Stimulated activated naive B cell treated with anti-CD40 and anti-IgM and Interleukin-4, amounts not matched to agents 10 μg/mL and 1 μg/mL and 100 μg/mL, for 72 hours (primary cell): ENCODE measurements around the gene THBS3.
A peak's percentile ranks its signal among the peaks of the same experiment; 100 is the strongest.
"Not testable (repeated sequence)": the region's sequence is repeated elsewhere in the genome, so short reads cannot be mapped to it uniquely, and the experiment has no call there.

ENCODE experiments used
- ATAC-seq, 2 donors: fragments of 150-1000 bp; cut with Tn5 transposase; replicated peaks; 2 replicates each; pipeline ENCODE4 v1.10.0; 2021; ENCODE audit warnings: moderate library complexity in 1 of 2
- DNase-seq: peaks from one replicate; pipeline ENCODE4 v3.0.0; 2021
- H3K27ac Mint-ChIP-seq: one replicate; pipeline ENCODE4 v1.8.0; 2022; ENCODE audit warnings: mild to moderate bottlenecking, mixed read lengths
- H3K27me3 Mint-ChIP-seq, 2 donors: one replicate each; pipeline ENCODE4 v1.8.0; 2022; ENCODE audit warnings: mixed read lengths in 2 of 2
- H3K36me3 Mint-ChIP-seq, 2 donors: one replicate each; pipeline ENCODE4 v1.8.0; 2022; ENCODE audit warnings: mixed read lengths in 2 of 2, mild to moderate bottlenecking in 1 of 2
- H3K4me1 Mint-ChIP-seq, 2 donors: one replicate each; pipeline ENCODE4 v1.8.0; 2022; ENCODE audit warnings: mixed read lengths in 2 of 2, mild to moderate bottlenecking in 1 of 2
- H3K4me3 Mint-ChIP-seq, 2 donors: one replicate each; pipeline ENCODE4 v1.8.0; 2022; ENCODE audit warnings: mild to moderate bottlenecking in 2 of 2, mixed read lengths in 2 of 2, moderate library complexity in 1 of 2
- H3K9me3 Mint-ChIP-seq, 2 donors: one replicate each; pipeline ENCODE4 v1.8.0; 2022; ENCODE audit warnings: mixed read lengths in 2 of 2, mild to moderate bottlenecking in 1 of 2

The THBS3 gene

DNA sequence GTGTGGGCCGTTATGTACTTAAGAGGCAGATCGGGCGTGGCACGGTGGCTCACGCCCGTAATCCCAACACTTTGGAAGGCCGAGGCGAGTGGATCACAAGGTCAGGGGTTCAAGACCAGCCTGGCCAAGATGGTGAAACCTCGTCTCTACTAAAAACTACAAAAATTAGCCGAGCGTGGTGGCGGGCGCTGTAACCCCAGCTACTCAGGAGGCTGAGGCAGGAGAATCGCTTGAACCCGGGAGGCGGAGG, 13.8 kb downstream of the THBS3 start:
- H3K27me3 Mint-ChIP-seq, DNase-seq, H3K9me3 Mint-ChIP-seq, ATAC-seq: not testable (repeated sequence)
- Mint-ChIP-seq H3K27ac (peak overlapping the region; percentile 89), H3K36me3 (peaks cover 2 to 13% of the 10 kb centered on the region in 2 donors), H3K4me3 (peak overlapping the region; percentile 85 to 87), H3K4me1 (peaks cover 22 to 27% of the 10 kb centered on the region in 2 donors)

- peak overlapping the region; percentile 89 for H3K27ac Mint-ChIP-seq
- ATAC-seq (peak; percentile 78 to 83), DNase-seq (peak; percentile 79)
- peak overlapping the region; percentile 85 to 87 for H3K4me3 Mint-ChIP-seq
- no peaks in the 10 kb centered on the region for H3K9me3 Mint-ChIP-seq
- peaks cover 0 to 5% of the 10 kb centered on the region in 2 donors for H3K27me3 Mint-ChIP-seq
- peaks cover 22 to 27% of the 10 kb centered on the region in 2 donors for H3K4me1 Mint-ChIP-seq
- H3K36me3 Mint-ChIP-seq, result peaks cover 2 to 13% of the 10 kb centered on the region in 2 donors
Observed at GRCh38 chr1:155193275-155193990, 14.3 kb downstream of the THBS3 start.

DNA sequence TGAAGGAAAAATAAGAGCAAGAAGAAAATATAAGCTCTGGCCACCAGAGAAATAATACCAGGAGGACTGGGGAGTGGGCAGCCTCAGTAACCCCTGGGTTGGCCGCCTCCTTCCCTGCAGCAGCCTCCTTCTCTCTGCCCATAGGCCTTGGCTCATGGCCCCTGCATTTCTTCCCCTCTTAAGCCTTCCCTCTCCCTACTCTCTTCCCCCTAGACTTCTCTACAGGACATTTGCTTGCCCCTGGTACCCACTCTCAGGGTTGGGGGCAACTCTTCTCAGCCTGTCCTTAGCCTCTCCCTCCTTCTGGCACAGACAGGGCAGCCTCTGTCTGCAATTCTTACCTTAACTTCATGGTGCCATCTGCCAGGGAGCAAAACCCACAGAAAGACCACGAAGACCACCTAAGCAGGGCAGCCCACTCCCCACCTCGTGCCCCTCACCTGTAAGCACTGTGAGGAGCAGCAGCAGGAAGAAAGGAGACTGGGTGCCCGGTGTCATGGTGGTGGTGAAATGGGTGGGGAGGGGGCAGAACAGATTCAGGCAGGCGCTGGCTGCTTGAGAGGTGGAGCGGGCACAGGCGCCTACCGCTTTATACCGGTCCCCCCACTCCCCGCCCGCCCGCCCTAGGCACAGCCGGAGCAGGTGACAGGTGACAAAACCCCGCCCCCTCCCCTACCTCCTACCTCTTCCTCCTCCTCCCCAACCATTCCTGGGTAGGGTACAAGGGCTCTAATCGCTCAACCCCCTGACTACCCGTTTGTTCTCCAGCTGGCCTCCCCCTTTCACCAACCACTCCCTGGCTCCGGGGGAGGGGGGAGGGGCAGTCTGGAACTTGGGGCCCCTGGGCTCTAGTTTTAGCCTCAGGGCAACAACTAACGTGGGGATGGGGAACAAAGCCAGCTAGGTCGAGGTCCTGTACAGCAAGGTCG, 15.1 kb downstream of the THBS3 start:
- DNase-seq (no peak), ATAC-seq (no peak)
- Mint-ChIP-seq H3K4me1 (peaks cover 24 to 27% of the 10 kb centered on the region in 2 donors), H3K27ac (peak overlapping the region; percentile 16), H3K9me3 (no peaks in the 10 kb centered on the region), H3K36me3 (peaks cover 2 to 6% of the 10 kb centered on the region in 2 donors), H3K4me3 (peak overlapping the region in 1 of 2 donors; percentile 85), H3K27me3 (peaks cover 0 to 5% of the 10 kb centered on the region in 2 donors)

DNA sequence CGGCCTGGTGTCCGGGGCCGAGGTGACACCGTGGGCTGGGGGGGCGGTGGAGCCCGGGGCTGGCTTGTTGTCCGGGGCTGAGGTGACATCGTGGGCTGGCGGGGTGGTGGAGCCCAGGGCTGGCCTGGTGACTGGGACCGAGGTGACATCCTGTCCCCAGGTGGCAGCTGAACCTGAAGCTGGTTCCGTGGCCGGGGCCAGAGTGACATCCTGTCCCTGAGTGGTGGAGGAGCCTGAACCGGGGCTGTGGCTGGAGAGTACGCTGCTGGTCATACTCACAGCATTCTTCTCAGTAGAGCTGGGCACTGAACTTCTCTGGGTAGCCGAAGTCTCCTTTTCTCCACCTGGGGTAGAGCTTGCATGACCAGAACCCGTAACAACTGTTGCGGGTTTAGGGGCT, 15.8 kb downstream of the THBS3 start:
- H3K36me3 Mint-ChIP-seq, result peaks cover under 1 to 4% of the 10 kb centered on the region in 2 donors
- no peaks in the 10 kb centered on the region for H3K9me3 Mint-ChIP-seq
- DNase-seq (no peak), ATAC-seq (no peak)
- H3K27ac Mint-ChIP-seq, result peak overlapping the region; percentile 37
- peaks cover 0 to 5% of the 10 kb centered on the region in 2 donors for H3K27me3 Mint-ChIP-seq
- peaks cover 27% of the 10 kb centered on the region in 2 donors for H3K4me1 Mint-ChIP-seq
- no peak overlapping the region for H3K4me3 Mint-ChIP-seq

- H3K27ac Mint-ChIP-seq, DNase-seq, H3K27me3 Mint-ChIP-seq, H3K4me3 Mint-ChIP-seq, ATAC-seq, H3K36me3 Mint-ChIP-seq, H3K9me3 Mint-ChIP-seq: not testable (repeated sequence)
- peaks cover 33% of the 10 kb centered on the region in 2 donors for H3K4me1 Mint-ChIP-seq
Observed at GRCh38 chr1:155189926-155190325, 17.8 kb downstream of the THBS3 start.

DNA sequence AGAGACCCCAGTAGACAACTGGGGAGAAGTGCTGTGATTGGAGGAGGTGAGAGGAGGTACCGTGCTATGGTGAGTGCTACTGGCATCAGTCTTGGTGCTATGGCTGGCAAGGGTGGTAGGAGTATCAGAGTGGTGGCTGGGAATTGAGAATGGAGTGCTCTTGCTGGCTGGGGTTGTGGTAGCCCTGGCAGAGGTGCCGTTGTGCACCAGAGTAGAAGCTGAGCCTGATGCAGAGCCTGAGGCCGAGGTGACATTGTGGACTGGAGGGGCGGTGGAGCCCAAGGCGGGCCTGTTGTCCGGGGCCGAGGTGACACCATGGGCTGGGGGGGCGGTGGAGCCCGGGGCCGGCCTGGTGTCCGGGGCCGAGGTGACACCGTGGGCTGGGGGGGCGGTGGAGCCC, 19.4 kb downstream of the THBS3 start:
- Mint-ChIP-seq H3K4me3 (no peak overlapping the region), H3K9me3 (no peaks in the 10 kb centered on the region), H3K27me3 (peaks cover 0 to under 1% of the 10 kb centered on the region in 2 donors), H3K4me1 (peaks cover 26 to 30% of the 10 kb centered on the region in 2 donors), H3K36me3 (peaks cover 0 to 2% of the 10 kb centered on the region in 2 donors), H3K27ac (peak overlapping the region; percentile 2)
- no peak for DNase-seq
- ATAC-seq, result no peak

DNA sequence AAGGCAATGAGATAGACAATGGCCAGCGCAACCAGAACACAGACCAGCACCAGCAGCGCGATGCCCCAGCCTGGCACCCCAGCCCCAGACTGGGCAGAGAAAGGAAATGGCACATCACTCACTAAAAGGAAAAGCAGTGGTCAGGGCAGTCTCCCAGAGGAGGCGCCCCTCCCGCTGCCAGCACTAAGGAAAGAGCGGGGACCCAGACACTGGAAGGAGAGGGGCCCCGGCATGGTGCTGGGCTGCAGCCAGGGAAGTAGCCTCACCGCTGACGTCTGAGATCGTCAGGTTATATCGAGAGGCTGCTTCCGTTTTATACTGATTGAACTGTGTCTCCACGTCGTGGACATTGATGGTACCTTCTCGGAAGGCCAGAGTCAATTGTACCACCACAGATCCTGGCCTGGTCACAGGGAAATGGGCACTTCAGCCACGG, 20.2 kb downstream of the THBS3 start:
- H3K4me1 Mint-ChIP-seq, result peaks cover 23 to 27% of the 10 kb centered on the region in 2 donors
- no peak overlapping the region for H3K4me3 Mint-ChIP-seq
- DNase-seq (no peak), ATAC-seq (no peak)
- peaks cover 0 to 2% of the 10 kb centered on the region in 2 donors for H3K36me3 Mint-ChIP-seq
- peak overlapping the region; percentile 79 for H3K27ac Mint-ChIP-seq
- no peaks in the 10 kb centered on the region for H3K9me3 Mint-ChIP-seq
- no peaks in the 10 kb centered on the region for H3K27me3 Mint-ChIP-seq

DNA sequence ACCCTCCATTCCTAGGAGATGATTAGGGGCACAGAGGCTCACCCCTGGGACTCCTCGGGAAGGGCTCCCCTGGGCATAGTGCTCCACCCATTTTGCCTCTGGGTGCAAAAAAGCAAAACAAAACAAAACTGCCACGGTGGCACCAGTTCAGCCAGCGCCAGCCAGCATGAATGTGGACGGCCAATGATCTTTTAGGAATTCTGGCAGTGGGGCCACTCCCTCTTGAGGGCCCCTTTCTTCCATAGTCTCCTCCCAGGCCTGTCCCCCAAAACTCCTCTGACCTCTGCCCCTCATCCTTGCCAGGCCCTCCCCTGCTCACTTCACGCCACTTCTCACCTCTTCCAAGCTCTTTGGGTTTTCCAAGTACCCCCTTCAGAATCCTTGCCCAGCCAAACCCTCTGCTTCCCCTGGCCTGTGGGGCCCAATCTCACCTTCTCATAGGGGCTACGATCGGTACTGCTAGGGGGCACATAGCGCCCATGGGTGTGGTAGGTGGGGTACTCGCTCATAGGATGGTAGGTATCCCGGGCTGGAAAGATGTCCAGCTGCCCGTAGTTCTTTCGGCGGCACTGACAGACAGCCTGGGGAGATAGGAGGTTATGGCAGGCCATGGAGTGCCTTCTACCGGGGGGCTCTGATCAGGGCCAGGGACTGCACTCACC, 20.8 kb downstream of the THBS3 start:
- no peaks in the 10 kb centered on the region for H3K9me3 Mint-ChIP-seq
- peaks cover 23 to 26% of the 10 kb centered on the region in 2 donors for H3K4me1 Mint-ChIP-seq
- no peak overlapping the region for H3K4me3 Mint-ChIP-seq
- ATAC-seq, result no peak
- H3K27me3 Mint-ChIP-seq, result no peaks in the 10 kb centered on the region
- DNase-seq, result no peak
- peak overlapping the region; percentile 79 for H3K27ac Mint-ChIP-seq
- peaks cover 0 to 2% of the 10 kb centered on the region in 2 donors for H3K36me3 Mint-ChIP-seq

- Mint-ChIP-seq H3K4me3 (no peak overlapping the region), H3K9me3 (no peaks in the 10 kb centered on the region), H3K27me3 (no peaks in the 10 kb centered on the region), H3K27ac (peak overlapping the region; percentile 83), H3K4me1 (peaks cover 23 to 26% of the 10 kb centered on the region in 2 donors), H3K36me3 (peaks cover 0 to 5% of the 10 kb centered on the region in 2 donors)
- DNase-seq (no peak), ATAC-seq (no peak)
Observed at GRCh38 chr1:155186067-155186793, 21.5 kb downstream of the THBS3 start.

- peak overlapping the region; percentile 17 to 52 for H3K4me3 Mint-ChIP-seq
- no peak for DNase-seq
- H3K9me3 Mint-ChIP-seq, result no peaks in the 10 kb centered on the region
- peaks cover 0 to 5% of the 10 kb centered on the region in 2 donors for H3K36me3 Mint-ChIP-seq
- no peaks in the 10 kb centered on the region for H3K27me3 Mint-ChIP-seq
- peak overlapping the region; percentile 83 for H3K27ac Mint-ChIP-seq
- H3K4me1 Mint-ChIP-seq, result peaks cover 23 to 26% of the 10 kb centered on the region in 2 donors
- no peak for ATAC-seq
Observed at GRCh38 chr1:155185783-155186066, 22.0 kb downstream of the THBS3 start.

DNA sequence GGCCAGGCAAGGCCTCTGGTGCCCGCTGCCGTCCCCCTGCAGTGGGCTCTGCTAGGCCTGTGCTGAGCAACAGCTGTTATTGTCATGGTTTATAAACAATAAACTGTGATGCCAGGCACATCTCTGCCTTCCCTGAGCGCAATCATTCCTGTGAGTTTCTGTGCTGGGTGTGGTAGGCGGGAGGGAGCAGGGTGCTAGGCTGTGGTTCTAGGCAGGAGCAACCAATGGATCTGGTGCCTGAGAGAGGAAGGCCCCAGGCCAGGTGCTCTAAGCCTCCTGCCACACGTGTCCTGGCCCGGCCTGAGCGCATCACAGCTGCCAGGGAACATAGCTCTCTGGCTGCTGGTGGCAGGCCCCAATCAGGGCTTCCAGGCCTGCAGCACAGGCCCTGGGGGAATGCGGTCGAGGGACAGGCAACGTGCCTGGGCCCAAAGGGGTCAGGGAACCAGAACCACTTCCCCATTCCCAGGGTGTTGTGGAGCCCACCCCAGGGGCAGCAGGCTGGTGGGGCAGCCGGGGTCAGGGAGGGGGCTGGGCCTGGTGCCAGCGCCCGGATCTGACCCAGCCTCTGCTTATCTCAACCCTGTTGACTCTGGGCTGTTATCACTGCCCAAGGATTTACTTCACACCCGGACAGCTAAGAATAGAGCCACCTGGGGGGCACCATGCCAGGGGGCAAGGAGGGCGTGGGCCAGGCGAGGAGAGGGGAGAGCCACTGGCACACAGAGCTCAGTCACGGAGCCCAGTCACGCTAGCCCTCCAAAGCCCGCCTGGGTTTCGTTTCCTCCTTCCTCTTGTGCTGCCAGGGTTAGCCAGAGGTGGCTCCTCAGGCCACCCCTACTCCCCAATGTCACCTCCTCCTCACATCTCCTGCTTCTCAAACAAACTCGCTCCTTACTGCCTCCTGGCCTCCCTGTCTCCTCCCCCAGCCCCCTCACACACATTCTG, 22.6 kb downstream of the THBS3 start:
- Mint-ChIP-seq H3K4me1 (peaks cover 23 to 26% of the 10 kb centered on the region in 2 donors), H3K27ac (peak overlapping the region; percentile 83), H3K4me3 (peak overlapping the region; percentile 17 to 52), H3K36me3 (peaks cover 0 to 5% of the 10 kb centered on the region in 2 donors), H3K27me3 (no peaks in the 10 kb centered on the region), H3K9me3 (no peaks in the 10 kb centered on the region)
- peak; percentile 72 for DNase-seq
- peak; percentile 98 for ATAC-seq

GRCh38 chr1:155184351-155184811, 23.3 kb downstream of the THBS3 start:
- H3K27me3 Mint-ChIP-seq, result no peaks in the 10 kb centered on the region
- H3K27ac Mint-ChIP-seq, result peak overlapping the region; percentile 83
- ATAC-seq (no peak), DNase-seq (no peak)
- peaks cover 3 to 5% of the 10 kb centered on the region in 2 donors for H3K36me3 Mint-ChIP-seq
- no peaks in the 10 kb centered on the region for H3K9me3 Mint-ChIP-seq
- H3K4me1 Mint-ChIP-seq, result peaks cover 23 to 26% of the 10 kb centered on the region in 2 donors
- no peak overlapping the region for H3K4me3 Mint-ChIP-seq

GRCh38 chr1:155183775-155184221, 23.9 kb downstream of the THBS3 start:
- no peak overlapping the region for H3K4me3 Mint-ChIP-seq
- no peaks in the 10 kb centered on the region for H3K27me3 Mint-ChIP-seq
- no peaks in the 10 kb centered on the region for H3K9me3 Mint-ChIP-seq
- H3K4me1 Mint-ChIP-seq, result peaks cover 23 to 28% of the 10 kb centered on the region in 2 donors
- ATAC-seq (no peak), DNase-seq (no peak)
- H3K27ac Mint-ChIP-seq, result no peak overlapping the region
- peaks cover 7 to 9% of the 10 kb centered on the region in 2 donors for H3K36me3 Mint-ChIP-seq
